Smooth muscle cell (in vitro differentiated cells): Measurements from ENCODE around the gene E2F3. TPM values are rescaled to one million over a fixed set of nuclear protein-coding genes. Genes with fewer than 3 reads are reported as not detected.

Experiments
- DNase-seq: peaks from one replicate; lab custom pipeline; 2025; ENCODE audit not compliant: unreplicated experiment; lab: John Stamatoyannopoulos, UW
- H2AFZ ChIP-seq: fragments of 200-600 bp; sonication (generic); 2 replicates; pipeline ENCODE4 v1.6.0; 2016; ENCODE audit warnings: antibody characterized with exemption, low read depth, mild to moderate bottlenecking
- H3F3A ChIP-seq: fragments of 200-600 bp; sonication (generic); 2 replicates; pipeline ENCODE4 v1.6.0; 2017; ENCODE audit warnings: antibody characterized with exemption, low read depth
- H3K27ac ChIP-seq: fragments of 200-600 bp; sonication (generic); 2 replicates; pipeline ENCODE4 v1.5.1; 2016; ENCODE audit warnings: low read depth, mild to moderate bottlenecking
- H3K27me3 ChIP-seq: fragments of 200-600 bp; sonication (generic); 2 replicates; pipeline ENCODE4 v1.6.1; 2016; ENCODE audit warnings: low read depth, mild to moderate bottlenecking
- H3K36me3 ChIP-seq: fragments of 200-600 bp; sonication (generic); 2 replicates; pipeline ENCODE4 v1.5.1; 2016; ENCODE audit warnings: low read depth
- H3K4me1 ChIP-seq: fragments of 200-600 bp; sonication (generic); 2 replicates; pipeline ENCODE4 v1.5.1; 2016; ENCODE audit warnings: low read depth
- H3K4me2 ChIP-seq: fragments of 200-600 bp; sonication (generic); 2 replicates; pipeline ENCODE4 v1.6.0; 2016; ENCODE audit warnings: mild to moderate bottlenecking
- H3K4me3 ChIP-seq: fragments of 200-600 bp; sonication (generic); 2 replicates; pipeline ENCODE4 v1.5.1; 2016; ENCODE audit warnings: mild to moderate bottlenecking
- H3K79me2 ChIP-seq: fragments of 200-600 bp; sonication (generic); 2 replicates; pipeline ENCODE4 v1.6.0; 2016; ENCODE audit warnings: low read depth, mild to moderate bottlenecking
- H3K9ac ChIP-seq: fragments of 200-600 bp; sonication (generic); 2 replicates; pipeline ENCODE4 v1.6.0; 2016; ENCODE audit warnings: low read depth
- H3K9me3 ChIP-seq: fragments of 200-600 bp; sonication (generic); replicated peaks from 2 replicates; pipeline ENCODE4 v1.5.1; 2016; ENCODE audit warnings: low read depth
- H4K20me1 ChIP-seq: fragments of 200-600 bp; sonication (generic); 2 replicates; pipeline ENCODE4 v1.6.0; 2016; ENCODE audit warnings: low read depth
- CTCF ChIP-seq: fragments of 200-600 bp; sonication (generic); IDR thresholded peaks from 2 replicates; pipeline ENCODE4 v1.5.1; 2017; ENCODE audit warnings: borderline replicate concordance, mild to moderate bottlenecking, antibody characterized with exemption; ENCODE audit not compliant: insufficient read depth, poor library complexity, severe bottlenecking
- WGBS: methylation state at CpG from one replicate; pipeline ENCODE4 v1.1.7; 2016; ENCODE audit warnings: low lambda C conversion rate; 5-methylcytosine and 5-hydroxymethylcytosine counted together
- polyA plus RNA-seq: library from polyadenylated mRNA; unstranded; fragments of >200 nt; fragmentation: Nextera tagmentation; extraction: Ambion mirVana; gene quantifications from 2 replicates; pipeline ENCODE4 v1.2.1, GENCODE V29; 2016
- total RNA-seq: library from RNA; depleted of rRNA; stranded (reverse); fragments of >200 nt; gene quantifications from 2 replicates; pipeline ENCODE4 v1.2.3, GENCODE V29; 2014

Gene E2F3
- total and polyA plus RNA-seq, 2 experiments from 2014 or later: 7.9 to 12.6 TPM

- TF ChIP-seq CTCF: no peak
- Histone ChIP-seq H3K79me2 (peaks cover 12% of the 10 kb centered on the region), H3K4me2 (no peak overlapping the region), H3K9me3 (no peaks in the 10 kb centered on the region), H3K27ac (no peak overlapping the region), H2AFZ (no peak overlapping the region), H3F3A (peaks cover 5% of the 10 kb centered on the region), H3K27me3 (peaks cover 5% of the 10 kb centered on the region), H3K4me1 (peaks cover 5% of the 10 kb centered on the region), H4K20me1 (no peaks in the 10 kb centered on the region), H3K36me3 (no peaks in the 10 kb centered on the region), H3K9ac (no peak overlapping the region), H3K4me3 (no peak overlapping the region)
- no peak for DNase-seq
- 83% methylated on average over 2 of the region's 2 CpGs for WGBS
Measured at GRCh38 chr6:20399518-20399917, 2.2 kb upstream of the E2F3 start.

- DNase-seq: no peak
Measured at GRCh38 chr6:20400456-20401204, 1.0 kb upstream of the E2F3 start.

GRCh38 chr6:20402092-20402341, 338 bp downstream of the E2F3 start:
- Histone ChIP-seq H2AFZ (peak overlapping the region; percentile 62), H3K27me3 (no peaks in the 10 kb centered on the region), H3K27ac (peak overlapping the region; percentile 95), H3K79me2 (peaks cover 37% of the 10 kb centered on the region), H3K9me3 (no peaks in the 10 kb centered on the region), H3K4me1 (peaks cover 9% of the 10 kb centered on the region), H3K4me3 (peak overlapping the region; percentile 98), H4K20me1 (peaks cover 24% of the 10 kb centered on the region), H3K4me2 (peak overlapping the region; percentile 95), H3K36me3 (no peaks in the 10 kb centered on the region), H3F3A (peaks cover 5% of the 10 kb centered on the region), H3K9ac (peak overlapping the region; percentile 97)
- no peak for TF ChIP-seq CTCF
- WGBS: 2% methylated on average over 15 of the region's 15 CpGs
- DNase-seq: peak; percentile 53

More at GRCh38 chr6:20400456-20401204, 1.0 kb upstream of the E2F3 start:
- Histone ChIP-seq H3K9me3 (no peaks in the 10 kb centered on the region), H3K4me2 (peak overlapping the region; percentile 92), H3K36me3 (no peaks in the 10 kb centered on the region), H3K27ac (peak overlapping the region; percentile 20), H3K9ac (no peak overlapping the region), H2AFZ (peak overlapping the region; percentile 40), H3K4me3 (peak overlapping the region; percentile 61), H4K20me1 (peaks cover 10% of the 10 kb centered on the region), H3K4me1 (peaks cover 9% of the 10 kb centered on the region), H3K27me3 (peaks cover 5% of the 10 kb centered on the region), H3F3A (peaks cover 5% of the 10 kb centered on the region), H3K79me2 (peaks cover 23% of the 10 kb centered on the region)
- no peak for TF ChIP-seq CTCF
- 4% methylated on average over 18 of the region's 18 CpGs for WGBS
